Lower leg skin (tissue), 3 donors: ENCODE measurements around the gene INSRR.

ENCODE experiments used
- POLR2A ChIP-seq, 2 donors: fragments of 450-650 bp; IDR thresholded peaks; one replicate each; pipeline ENCODE4 v1.6.1; 2016 to 2017; ENCODE audit warnings: antibody characterized with exemption in 2 of 2, mild to moderate bottlenecking in 1 of 2, moderate library complexity in 1 of 2
- TF ChIP-seq, protein P1 (sequence below), 3 donors: fragments of 450-650 bp; IDR thresholded peaks; one replicate each; pipeline ENCODE4 v1.5.1; 2016; ENCODE audit warnings: antibody characterized with exemption in 3 of 3, mild to moderate bottlenecking in 3 of 3, moderate library complexity in 2 of 3

DNA sequence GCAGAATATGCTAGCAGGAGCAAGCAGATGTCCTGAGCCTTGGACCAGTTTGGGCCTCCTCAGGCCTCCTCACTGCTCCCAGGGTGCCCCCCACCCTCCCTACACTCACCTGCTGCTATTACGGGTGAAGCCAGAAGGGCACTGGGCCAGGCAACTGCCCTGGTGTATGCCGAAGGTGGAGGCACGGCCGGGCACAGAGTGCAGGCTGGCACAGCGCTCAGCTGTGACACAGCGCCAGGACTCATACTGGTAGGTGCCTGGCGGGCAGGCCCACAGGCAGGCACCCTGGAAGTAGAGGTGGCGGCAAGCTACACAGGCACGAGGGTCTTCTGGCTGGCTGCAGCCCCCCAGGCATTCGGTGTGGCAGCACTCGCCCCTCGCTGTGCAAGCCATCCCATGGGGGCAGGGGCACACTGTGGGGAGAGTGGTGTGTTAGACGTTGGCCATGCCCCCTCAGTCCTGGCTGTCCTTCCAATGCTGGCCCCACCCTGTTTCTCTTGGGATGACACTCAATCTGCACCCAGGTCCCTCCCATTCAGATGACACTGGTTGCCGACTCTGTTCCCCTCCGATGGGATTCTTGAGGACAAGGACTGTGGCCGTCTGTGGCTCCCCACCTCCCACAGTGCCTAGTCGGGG is 7.0 kb downstream of the INSRR start:
- TF ChIP-seq, protein P1, sequence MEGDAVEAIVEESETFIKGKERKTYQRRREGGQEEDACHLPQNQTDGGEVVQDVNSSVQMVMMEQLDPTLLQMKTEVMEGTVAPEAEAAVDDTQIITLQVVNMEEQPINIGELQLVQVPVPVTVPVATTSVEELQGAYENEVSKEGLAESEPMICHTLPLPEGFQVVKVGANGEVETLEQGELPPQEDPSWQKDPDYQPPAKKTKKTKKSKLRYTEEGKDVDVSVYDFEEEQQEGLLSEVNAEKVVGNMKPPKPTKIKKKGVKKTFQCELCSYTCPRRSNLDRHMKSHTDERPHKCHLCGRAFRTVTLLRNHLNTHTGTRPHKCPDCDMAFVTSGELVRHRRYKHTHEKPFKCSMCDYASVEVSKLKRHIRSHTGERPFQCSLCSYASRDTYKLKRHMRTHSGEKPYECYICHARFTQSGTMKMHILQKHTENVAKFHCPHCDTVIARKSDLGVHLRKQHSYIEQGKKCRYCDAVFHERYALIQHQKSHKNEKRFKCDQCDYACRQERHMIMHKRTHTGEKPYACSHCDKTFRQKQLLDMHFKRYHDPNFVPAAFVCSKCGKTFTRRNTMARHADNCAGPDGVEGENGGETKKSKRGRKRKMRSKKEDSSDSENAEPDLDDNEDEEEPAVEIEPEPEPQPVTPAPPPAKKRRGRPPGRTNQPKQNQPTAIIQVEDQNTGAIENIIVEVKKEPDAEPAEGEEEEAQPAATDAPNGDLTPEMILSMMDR (IDR thresholded peaks at IDR 0.05) = no peak
- TF ChIP-seq POLR2A (IDR thresholded peaks at IDR 0.05) = no peak
